Natural killer cell (primary cell): ENCODE measurements around the gene TPO. TPM values are rescaled to one million over a fixed set of nuclear protein-coding genes. Genes with fewer than 3 reads are reported as not detected.

Source experiments
- ATAC-seq, 3 donors: fragments of 150-1000 bp in 2 of 3; fragments of 200-7000 bp in 1 of 3; cut with Tn5 transposase; 1 replicate in 1 of 3; 2 replicates in 2 of 3; pipeline ENCODE4 v1.10.0; 2021; ENCODE audit warnings: mild to moderate bottlenecking in 2 of 3, moderate library complexity in 2 of 3
- DNase-seq, 2 donors: peaks; one replicate each; pipeline versions ENCODE4 v3.0.0 to v3.0.0-alpha.2; 2013 to 2021; ENCODE audit warnings: mixed read lengths in 1 of 2
- H3K27ac ChIP-seq: one replicate; pipeline ENCODE4 v1.5.1; 2013; ENCODE audit warnings: mild to moderate bottlenecking, low read length
- H3K27me3 ChIP-seq: one replicate; pipeline ENCODE4 v1.6.1; 2013; ENCODE audit warnings: low read length; ENCODE audit not compliant: control insufficient read depth, insufficient read depth
- H3K36me3 ChIP-seq: one replicate; pipeline ENCODE4 v1.6.1; 2013; ENCODE audit warnings: low read length; ENCODE audit not compliant: control insufficient read depth, insufficient read depth
- H3K4me1 ChIP-seq: one replicate; pipeline ENCODE4 v1.6.1; 2013; ENCODE audit warnings: low read length; ENCODE audit not compliant: control insufficient read depth, insufficient read depth
- H3K4me3 ChIP-seq: one replicate; pipeline ENCODE4 v1.5.1; 2013; ENCODE audit warnings: low read length
- H3K9me3 ChIP-seq: one replicate; pipeline ENCODE4 v1.6.1; 2013; ENCODE audit warnings: low read length; ENCODE audit not compliant: control insufficient read depth, insufficient read depth
- H3K27ac Mint-ChIP-seq, 2 donors: one replicate each; pipeline ENCODE4 v1.8.0; 2022; ENCODE audit warnings: mild to moderate bottlenecking in 2 of 2, mixed read lengths in 2 of 2, moderate library complexity in 1 of 2
- H3K27me3 Mint-ChIP-seq, 2 donors: one replicate each; pipeline ENCODE4 v1.8.0; 2022; ENCODE audit warnings: low read depth in 2 of 2, mixed read lengths in 2 of 2
- H3K36me3 Mint-ChIP-seq: one replicate; pipeline ENCODE4 v1.8.0; 2022; ENCODE audit warnings: mixed read lengths
- H3K4me1 Mint-ChIP-seq, 2 donors: one replicate each; pipeline ENCODE4 v1.8.0; 2022; ENCODE audit warnings: mixed read lengths in 2 of 2
- H3K4me3 Mint-ChIP-seq: one replicate; pipeline ENCODE4 v1.8.0; 2022; ENCODE audit warnings: mild to moderate bottlenecking, moderate library complexity, mixed read lengths
- H3K9me3 Mint-ChIP-seq, 2 donors: one replicate each; pipeline ENCODE4 v1.8.0; 2022; ENCODE audit warnings: mixed read lengths in 2 of 2
- WGBS: methylation state at CpG from one replicate; pipeline ENCODE4 v1.1.7; 2013; ENCODE audit warnings: missing lambda C conversion rate; ENCODE audit not compliant: insufficient coverage; 5-methylcytosine and 5-hydroxymethylcytosine counted together
- intact Hi-C: fragments of 100-400 bp; cut with micrococcal nuclease; formaldehyde crosslinking; loops from one replicate; pipeline ENCODE4 v1.14.2; 2022
- total RNA-seq, 4 donors: library from RNA; stranded (reverse); fragments of 120-200 nt in 1 of 4; gene quantifications; one replicate each; pipeline versions ENCODE4 v1.2.3 to v1.2.4, GENCODE V29; 2013 to 2022
- TF ChIP-seq, protein P1 (sequence below): fragments of 200-600 bp; IDR thresholded peaks from one replicate; pipeline ENCODE4 v1.8.0; 2022; ENCODE audit warnings: antibody characterized with exemption

TPO gene
- total RNA-seq, 3 donors from 2014 or later (not counting 1 experiment from before 2014, with no cell fraction given), result not detected

DNA sequence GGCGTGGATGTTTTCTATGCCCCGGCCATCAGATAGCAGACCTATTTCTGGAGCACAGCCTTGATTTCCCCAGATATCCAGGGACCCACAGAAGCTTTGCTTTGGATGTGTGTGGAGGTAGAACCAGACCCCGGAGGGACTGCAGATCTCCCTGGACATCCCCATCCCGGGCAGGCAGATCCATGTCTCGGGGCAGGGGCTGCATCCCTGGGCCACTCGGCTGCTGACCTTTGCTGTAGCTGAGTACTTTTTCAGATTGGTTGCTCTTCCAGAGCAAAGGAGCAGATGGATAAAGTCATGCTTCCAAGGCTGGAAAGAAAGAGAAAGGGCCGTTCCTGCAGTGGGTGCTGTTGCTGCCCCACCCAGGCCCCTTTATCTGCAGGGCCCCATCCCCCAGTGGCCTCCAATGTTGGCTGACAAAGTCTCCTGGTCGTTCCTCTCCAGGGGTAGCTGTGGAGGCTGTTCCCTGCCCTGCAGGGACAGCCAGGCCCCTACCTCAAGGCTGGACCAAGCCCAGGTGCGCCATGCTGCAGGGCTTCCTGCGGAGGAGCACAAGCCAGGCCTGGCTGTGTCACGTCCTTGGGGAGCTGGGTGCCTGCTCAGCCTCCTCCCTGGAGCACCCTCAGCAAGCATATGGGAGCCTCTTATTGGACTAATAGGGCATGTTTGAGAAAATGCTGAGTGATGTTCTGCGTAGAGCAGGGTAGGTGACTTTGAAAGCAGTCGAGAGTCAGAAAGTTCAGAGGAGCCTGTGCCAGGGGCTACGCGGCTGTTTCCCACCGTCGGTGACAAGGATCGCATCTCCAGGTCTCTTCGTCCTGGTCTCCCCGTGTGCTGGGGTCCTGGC lies 68.4 kb downstream of the TPO start:
- WGBS, result 86% methylated on average over 20 of the region's 20 CpGs
- H3K4me1 Mint-ChIP-seq, result no peaks in the 10 kb centered on the region
- H3K27ac Mint-ChIP-seq, result no peak overlapping the region
- H3K4me1 ChIP-seq, result no peaks in the 10 kb centered on the region
- no peaks in the 10 kb centered on the region for H3K9me3 Mint-ChIP-seq
- TF ChIP-seq, protein P1, sequence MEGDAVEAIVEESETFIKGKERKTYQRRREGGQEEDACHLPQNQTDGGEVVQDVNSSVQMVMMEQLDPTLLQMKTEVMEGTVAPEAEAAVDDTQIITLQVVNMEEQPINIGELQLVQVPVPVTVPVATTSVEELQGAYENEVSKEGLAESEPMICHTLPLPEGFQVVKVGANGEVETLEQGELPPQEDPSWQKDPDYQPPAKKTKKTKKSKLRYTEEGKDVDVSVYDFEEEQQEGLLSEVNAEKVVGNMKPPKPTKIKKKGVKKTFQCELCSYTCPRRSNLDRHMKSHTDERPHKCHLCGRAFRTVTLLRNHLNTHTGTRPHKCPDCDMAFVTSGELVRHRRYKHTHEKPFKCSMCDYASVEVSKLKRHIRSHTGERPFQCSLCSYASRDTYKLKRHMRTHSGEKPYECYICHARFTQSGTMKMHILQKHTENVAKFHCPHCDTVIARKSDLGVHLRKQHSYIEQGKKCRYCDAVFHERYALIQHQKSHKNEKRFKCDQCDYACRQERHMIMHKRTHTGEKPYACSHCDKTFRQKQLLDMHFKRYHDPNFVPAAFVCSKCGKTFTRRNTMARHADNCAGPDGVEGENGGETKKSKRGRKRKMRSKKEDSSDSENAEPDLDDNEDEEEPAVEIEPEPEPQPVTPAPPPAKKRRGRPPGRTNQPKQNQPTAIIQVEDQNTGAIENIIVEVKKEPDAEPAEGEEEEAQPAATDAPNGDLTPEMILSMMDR, result no peak
- H3K36me3 Mint-ChIP-seq, result no peaks in the 10 kb centered on the region
- intact Hi-C loops, result no loop called here
- H3K4me3 ChIP-seq, result no peak overlapping the region
- H3K4me3 Mint-ChIP-seq, result no peak overlapping the region
- no peak for ATAC-seq
- H3K36me3 ChIP-seq, result no peaks in the 10 kb centered on the region
- H3K27me3 ChIP-seq, result no peaks in the 10 kb centered on the region
- H3K27me3 Mint-ChIP-seq, result no peaks in the 10 kb centered on the region
- no peak overlapping the region for H3K27ac ChIP-seq
- DNase-seq, result no peak
- no peaks in the 10 kb centered on the region for H3K9me3 ChIP-seq

DNA sequence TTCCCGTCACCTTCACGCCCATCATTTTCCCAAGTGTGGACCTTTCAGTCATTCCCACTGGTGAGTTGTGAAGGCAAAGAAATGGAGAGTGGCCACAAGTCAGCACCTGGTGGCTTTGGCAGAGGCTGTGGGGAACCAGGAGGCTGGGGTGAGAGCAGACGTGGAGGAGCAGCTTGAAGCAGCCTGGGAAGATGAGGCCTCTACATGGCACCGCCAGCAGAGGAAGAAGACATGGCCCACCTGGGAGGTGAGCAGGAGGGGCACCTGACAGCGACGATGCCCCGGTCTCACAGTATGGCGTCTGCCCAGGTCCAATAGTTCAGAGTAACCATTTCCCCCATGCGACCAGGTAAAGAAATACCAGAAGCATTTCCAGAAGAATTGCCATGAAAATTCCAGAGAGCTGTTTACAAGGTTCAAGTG lies 69.0 kb downstream of the TPO start:
- Mint-ChIP-seq H3K27ac (no peak overlapping the region), H3K4me1 (no peaks in the 10 kb centered on the region), H3K36me3 (no peaks in the 10 kb centered on the region), H3K4me3 (no peak overlapping the region), H3K27me3 (no peaks in the 10 kb centered on the region), H3K9me3 (no peaks in the 10 kb centered on the region)
- intact Hi-C loops, result no loop called here
- no peaks in the 10 kb centered on the region for H3K9me3 ChIP-seq
- TF ChIP-seq, protein P1, result no peak
- no peaks in the 10 kb centered on the region for H3K27me3 ChIP-seq
- no peak for ATAC-seq
- H3K36me3 ChIP-seq, result no peaks in the 10 kb centered on the region
- H3K27ac ChIP-seq, result no peak overlapping the region
- DNase-seq, result no peak
- no peaks in the 10 kb centered on the region for H3K4me1 ChIP-seq
- 95% methylated on average over 9 of the region's 9 CpGs for WGBS
- no peak overlapping the region for H3K4me3 ChIP-seq

- Mint-ChIP-seq H3K4me1 (no peaks in the 10 kb centered on the region), H3K27ac (no peak overlapping the region), H3K9me3 (no peaks in the 10 kb centered on the region), H3K27me3 (no peaks in the 10 kb centered on the region), H3K4me3 (no peak overlapping the region), H3K36me3 (no peaks in the 10 kb centered on the region)
- no peaks in the 10 kb centered on the region for H3K4me1 ChIP-seq
- no peaks in the 10 kb centered on the region for H3K9me3 ChIP-seq
- H3K36me3 ChIP-seq, result no peaks in the 10 kb centered on the region
- ATAC-seq, result no peak
- 81% methylated on average over 4 of the region's 4 CpGs for WGBS
- no peak overlapping the region for H3K27ac ChIP-seq
- TF ChIP-seq, protein P1, result no peak
- no peak for DNase-seq
- H3K4me3 ChIP-seq, result no peak overlapping the region
- intact Hi-C loops, result no loop called here
- H3K27me3 ChIP-seq, result no peaks in the 10 kb centered on the region
Observed at GRCh38 chr2:1482981-1483380, 69.7 kb downstream of the TPO start.

DNA sequence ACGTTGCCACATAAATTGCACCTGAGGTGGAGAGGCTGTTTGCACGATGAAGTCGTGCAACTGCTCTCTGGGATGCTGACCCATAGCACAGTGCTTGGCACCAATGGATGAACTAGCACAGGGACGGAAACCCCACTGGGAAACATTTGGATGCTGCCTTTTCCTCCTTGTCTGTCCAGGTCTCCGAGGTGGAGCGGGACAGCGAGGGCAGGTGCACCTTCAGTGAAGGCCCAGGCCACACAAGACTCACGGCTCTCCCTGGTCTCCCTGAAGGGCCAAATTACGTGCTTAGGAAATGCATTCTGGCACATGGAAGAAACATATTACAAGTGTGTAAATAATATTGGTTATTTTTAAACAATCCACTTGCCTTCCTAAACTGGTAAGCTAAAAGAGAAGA lies 70.3 kb downstream of the TPO start:
- Mint-ChIP-seq H3K27me3 (no peaks in the 10 kb centered on the region), H3K9me3 (no peaks in the 10 kb centered on the region), H3K27ac (no peak overlapping the region), H3K36me3 (no peaks in the 10 kb centered on the region), H3K4me3 (no peak overlapping the region), H3K4me1 (no peaks in the 10 kb centered on the region)
- TF ChIP-seq, protein P1, result no peak
- Histone ChIP-seq H3K27ac (no peak overlapping the region), H3K27me3 (no peaks in the 10 kb centered on the region), H3K36me3 (no peaks in the 10 kb centered on the region), H3K9me3 (no peaks in the 10 kb centered on the region), H3K4me3 (no peak overlapping the region), H3K4me1 (no peaks in the 10 kb centered on the region)
- intact Hi-C loops, result no loop called here
- ATAC-seq (no peak), DNase-seq (no peak)
- 79% methylated on average over 9 of the region's 9 CpGs for WGBS
